Activated CD8-positive, alpha-beta memory T cell treated with anti-CD3 and anti-CD28 coated beads, Interleukin-2, amount 50 U/mL, for 48 hours (primary cell): ENCODE results near the gene ITGBL1.

ENCODE experiments used
- DNase-seq: peaks from one replicate; pipeline ENCODE4 v3.0.0-alpha.2; 2020

Gene ITGBL1, protein sequence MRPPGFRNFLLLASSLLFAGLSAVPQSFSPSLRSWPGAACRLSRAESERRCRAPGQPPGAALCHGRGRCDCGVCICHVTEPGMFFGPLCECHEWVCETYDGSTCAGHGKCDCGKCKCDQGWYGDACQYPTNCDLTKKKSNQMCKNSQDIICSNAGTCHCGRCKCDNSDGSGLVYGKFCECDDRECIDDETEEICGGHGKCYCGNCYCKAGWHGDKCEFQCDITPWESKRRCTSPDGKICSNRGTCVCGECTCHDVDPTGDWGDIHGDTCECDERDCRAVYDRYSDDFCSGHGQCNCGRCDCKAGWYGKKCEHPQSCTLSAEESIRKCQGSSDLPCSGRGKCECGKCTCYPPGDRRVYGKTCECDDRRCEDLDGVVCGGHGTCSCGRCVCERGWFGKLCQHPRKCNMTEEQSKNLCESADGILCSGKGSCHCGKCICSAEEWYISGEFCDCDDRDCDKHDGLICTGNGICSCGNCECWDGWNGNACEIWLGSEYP

GRCh38 chr13:101452519-101453485, at the start of gene ITGBL1:
Gene ITGBL1, plus strand, starts transcription at chr13:101452675. Its CDS starts 159 bp downstream, at chr13:101452834.
- no peak for DNase-seq

DNA sequence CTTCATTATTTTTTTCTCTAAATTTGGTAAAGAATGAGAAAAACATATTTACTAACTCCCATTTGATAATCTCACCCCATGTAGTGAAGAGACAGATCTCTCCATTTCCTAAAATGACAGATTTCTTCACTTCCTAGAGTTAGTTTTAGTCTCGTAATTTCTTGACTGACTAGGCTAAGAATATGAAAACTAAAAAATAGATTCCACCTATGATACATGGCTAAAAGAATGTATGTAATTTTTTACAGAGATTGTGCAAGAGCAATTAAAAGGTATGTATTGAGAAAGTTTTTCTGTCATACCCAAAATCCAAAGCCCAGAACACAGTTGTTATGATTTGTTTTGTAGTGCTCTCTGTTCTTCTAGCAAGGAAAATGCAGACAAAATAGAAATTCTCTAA, 45.7 kb upstream of the ITGBL1 start:
- DNase-seq: no peak

GRCh38 chr13:101408154-101408553, 44.3 kb upstream of the ITGBL1 start:
- DNase-seq: no peak

- DNase-seq: no peak
Observed at GRCh38 chr13:101408992-101409656, 43.4 kb upstream of the ITGBL1 start.

DNA sequence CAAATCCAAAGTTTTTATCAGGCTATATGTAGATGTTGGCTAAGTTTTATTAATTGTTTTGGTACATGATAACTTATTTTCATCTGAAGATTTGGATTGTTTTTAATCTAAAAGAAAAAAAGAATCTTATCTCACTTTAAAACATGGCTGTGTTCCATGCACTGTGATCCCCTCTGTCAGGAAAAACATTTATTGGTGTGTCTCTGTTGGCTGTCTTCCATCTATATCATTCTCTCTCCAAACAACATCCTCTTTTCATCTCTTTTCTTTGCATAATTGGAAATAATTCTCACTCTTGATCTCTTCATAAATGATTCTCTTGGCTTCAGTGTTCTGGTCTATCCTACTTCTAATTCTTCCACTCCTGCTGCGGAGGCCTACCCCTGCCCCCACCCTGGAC, 40.4 kb upstream of the ITGBL1 start:
- DNase-seq: no peak

DNA sequence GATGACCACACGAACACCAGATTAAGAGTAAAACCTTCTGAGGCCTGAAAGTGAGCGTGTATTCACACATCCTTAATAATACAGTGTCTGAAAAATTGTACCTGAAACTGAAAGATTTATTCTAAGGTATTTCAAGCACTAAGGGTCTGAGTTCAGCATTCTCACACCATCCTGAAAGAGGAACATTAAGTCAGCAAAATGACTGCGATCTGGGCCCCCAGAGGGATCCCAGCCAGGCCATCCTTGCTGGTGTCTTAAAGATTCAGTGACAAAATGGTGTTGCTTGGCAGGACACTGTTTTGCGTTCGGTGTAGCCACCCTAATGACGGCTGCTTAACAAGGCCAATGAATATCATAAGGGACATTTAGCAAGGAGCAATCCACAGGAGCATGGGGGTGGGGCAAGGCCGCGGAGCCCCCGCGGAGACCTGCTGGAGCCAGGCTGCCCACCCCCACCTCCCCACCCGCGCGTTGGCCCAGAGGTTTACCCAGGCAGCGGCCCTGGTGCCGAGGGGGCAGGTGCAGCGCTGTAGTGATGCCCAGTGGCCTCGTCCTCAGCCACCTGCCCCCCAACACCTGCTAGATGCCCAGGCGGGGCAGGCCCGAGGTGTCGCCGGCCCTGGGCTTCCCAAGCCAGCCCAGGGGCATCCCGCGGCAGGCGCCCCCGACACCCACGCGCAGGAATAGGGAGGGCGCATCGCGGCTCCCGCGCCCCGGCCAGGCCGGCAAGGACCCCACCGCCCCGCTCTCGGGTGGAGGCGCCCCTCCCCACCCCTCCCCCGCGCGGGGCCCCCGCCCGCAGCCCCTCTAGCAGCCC, 36.9 kb upstream of the ITGBL1 start:
- DNase-seq: no peak

- DNase-seq: no peak
Observed at GRCh38 chr13:101416181-101417042, 36.1 kb upstream of the ITGBL1 start, which contains the start of gene NALCN. Gene NALCN, minus strand, starts transcription at chr13:101416508. Its CDS starts 17,382 bp downstream, at chr13:101399126.

- no peak for DNase-seq
Observed at GRCh38 chr13:101417043-101417406, 35.5 kb upstream of the ITGBL1 start.

DNA sequence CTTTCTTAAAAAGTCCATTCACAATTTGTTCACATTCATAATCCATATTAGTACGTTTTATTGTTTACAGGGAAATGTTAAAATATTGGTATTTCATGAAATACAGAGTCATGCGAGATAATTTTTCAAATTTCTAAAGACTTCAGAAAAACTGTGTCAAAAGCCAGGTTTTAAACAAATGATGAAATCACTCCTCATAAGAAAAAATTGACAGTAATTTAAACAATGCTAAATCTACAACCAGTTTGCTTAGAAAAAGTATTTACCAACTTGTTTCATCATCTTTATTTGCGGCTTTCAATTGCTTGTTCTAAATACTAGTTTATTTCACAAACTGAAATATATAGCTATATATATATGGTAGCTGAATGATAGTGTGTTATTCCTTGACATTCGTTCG, 35.0 kb upstream of the ITGBL1 start:
- DNase-seq: no peak

DNA sequence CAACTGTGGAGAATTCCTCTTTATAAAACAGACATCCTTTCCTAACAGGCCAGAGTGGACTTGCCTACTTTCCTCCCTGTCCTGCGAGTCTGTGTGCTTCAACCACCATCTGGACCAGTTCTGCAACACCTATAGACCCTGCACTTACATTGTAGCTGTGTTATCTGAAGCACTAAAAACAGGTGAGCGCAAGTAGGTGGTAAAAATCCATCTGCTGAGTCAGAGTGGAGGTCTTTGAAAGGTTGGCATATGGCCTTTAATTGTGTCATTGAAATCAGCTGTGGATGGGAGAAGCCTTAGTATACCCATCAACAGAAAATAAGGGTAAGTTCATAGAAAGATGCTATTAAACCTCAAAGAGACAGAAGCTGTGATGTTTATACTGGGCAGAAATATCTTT, 28.6 kb upstream of the ITGBL1 start:
- DNase-seq: no peak

GRCh38 chr13:101424381-101425155, 27.9 kb upstream of the ITGBL1 start:
- no peak for DNase-seq

- no peak for DNase-seq
Observed at GRCh38 chr13:101425156-101425471, 27.4 kb upstream of the ITGBL1 start.

DNA sequence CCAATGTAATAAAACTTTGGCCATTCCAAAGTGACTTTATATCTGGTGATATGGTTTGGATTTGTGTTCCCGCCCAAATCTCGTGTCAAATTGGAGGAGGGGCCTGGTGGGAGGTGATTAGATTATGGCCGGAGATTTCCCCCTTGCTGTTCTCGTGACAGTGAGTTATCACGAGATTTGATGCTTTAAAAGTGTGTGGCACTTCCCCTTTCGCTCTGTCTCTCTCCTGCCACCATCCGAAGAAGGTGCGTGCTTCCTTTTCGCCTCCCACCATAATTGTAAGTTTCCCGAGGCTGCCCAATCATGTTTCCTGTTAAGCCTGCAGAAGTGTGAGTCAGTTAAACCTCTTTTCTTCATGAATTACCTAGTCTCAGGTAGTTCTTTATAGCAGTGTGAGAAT, 26.9 kb upstream of the ITGBL1 start:
- no peak for DNase-seq

DNA sequence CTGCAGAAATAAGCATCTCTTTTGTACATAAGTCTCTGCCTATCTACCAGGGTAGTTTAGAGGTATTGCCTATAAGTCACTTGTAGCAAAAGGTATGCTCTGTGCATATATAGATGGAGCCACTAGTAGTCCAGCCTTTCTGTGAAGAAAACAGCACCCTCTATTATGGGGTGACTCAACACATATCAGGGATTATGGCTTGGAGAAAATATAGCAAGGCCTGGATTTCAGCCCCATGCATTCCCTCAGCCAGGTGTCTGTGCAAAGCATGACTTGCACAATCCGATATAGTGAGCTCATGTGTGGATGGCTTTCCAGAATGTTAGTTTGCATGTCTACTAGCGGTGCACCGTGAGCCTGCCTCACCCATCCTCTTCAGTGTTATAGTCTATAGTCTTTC, 22.7 kb upstream of the ITGBL1 start:
- DNase-seq: no peak

DNA sequence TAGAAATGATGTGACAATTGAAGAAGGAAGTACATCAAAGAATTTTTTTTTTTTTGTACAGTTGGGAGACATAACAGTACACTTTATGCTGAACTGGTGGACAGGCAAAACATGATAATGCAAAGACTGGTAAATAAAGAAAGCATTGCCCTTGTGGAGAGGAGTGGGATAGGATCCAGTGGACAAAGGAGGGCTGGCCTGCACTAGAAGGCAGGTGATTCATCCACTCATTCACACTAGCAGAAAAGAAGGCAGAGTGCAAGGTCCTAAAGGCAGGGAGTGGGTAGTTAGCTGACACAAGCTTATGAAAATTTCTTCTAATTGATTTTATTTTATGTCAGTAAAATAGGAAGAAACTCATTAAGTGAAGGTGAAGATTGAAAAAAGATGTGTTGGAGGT, 18.6 kb upstream of the ITGBL1 start:
- no peak for DNase-seq

DNA sequence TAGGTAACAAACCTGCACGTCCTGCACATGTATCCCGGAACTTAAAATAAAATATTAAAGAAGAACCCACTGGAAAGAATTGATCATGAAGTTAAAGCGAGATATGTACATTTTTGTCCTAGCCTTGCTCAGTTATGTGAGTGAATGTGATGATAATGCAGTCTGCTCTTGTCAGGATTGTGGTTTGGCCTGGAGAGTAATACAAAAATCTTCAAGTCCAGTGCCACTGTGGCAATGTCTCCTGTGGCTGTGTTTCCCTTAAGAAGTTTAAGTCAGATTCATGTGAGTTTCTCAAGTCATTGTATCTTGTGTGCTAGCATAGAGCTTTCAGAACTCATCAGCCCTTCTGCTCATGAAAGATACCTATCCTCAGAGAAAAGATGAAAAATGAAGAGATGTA, 18.0 kb upstream of the ITGBL1 start:
- DNase-seq: no peak

DNA sequence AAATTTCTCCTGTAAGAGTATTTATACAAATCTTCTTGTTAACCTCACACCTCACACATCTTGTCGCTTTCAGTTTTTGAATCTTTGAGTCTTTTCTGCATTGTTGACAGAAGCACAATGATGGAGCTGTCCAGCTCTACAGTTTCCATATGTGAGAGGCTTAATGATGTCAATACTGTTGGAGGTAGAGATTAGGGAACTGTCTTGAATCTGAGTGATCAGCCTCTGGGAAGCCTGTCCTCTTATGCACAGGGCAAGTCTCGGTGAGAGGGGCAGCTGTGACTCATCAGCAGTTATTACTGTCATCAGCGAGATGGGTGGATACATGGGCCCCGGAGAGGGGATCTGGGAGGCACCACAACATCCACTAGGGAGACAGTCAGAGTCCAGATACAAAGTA, 4.6 kb upstream of the ITGBL1 start:
- DNase-seq: no peak

- no peak for DNase-seq
Observed at GRCh38 chr13:101449790-101450748, 2.4 kb upstream of the ITGBL1 start.

GRCh38 chr13:101450749-101451130, 1.7 kb upstream of the ITGBL1 start:
- DNase-seq: no peak
